Measurements from ENCODE around the gene LRRC25.

DNA sequence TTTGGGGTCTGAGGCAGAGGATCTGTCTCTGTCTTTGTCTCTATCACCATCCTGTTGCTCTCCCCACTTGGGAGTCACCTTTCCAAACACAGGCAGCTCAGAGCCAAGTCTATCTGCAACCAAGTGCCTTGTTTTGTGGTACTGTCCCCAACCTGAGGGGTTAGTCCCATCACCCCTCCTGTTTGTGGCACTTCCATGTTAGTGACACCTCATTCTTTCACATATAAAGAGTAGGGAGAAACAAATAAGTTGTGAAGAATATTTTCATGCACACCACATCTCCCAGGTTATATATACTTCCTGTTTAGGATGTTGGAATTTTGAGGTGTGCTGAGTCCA lies 7.7 kb downstream of the LRRC25 start:
- no peak for TF ChIP-seq EZH2phosphoT487 (IDR thresholded peaks at IDR 0.05; ENCODE audit: borderline replicate concordance, low read depth, low read length)
- TF ChIP-seq, protein P1, sequence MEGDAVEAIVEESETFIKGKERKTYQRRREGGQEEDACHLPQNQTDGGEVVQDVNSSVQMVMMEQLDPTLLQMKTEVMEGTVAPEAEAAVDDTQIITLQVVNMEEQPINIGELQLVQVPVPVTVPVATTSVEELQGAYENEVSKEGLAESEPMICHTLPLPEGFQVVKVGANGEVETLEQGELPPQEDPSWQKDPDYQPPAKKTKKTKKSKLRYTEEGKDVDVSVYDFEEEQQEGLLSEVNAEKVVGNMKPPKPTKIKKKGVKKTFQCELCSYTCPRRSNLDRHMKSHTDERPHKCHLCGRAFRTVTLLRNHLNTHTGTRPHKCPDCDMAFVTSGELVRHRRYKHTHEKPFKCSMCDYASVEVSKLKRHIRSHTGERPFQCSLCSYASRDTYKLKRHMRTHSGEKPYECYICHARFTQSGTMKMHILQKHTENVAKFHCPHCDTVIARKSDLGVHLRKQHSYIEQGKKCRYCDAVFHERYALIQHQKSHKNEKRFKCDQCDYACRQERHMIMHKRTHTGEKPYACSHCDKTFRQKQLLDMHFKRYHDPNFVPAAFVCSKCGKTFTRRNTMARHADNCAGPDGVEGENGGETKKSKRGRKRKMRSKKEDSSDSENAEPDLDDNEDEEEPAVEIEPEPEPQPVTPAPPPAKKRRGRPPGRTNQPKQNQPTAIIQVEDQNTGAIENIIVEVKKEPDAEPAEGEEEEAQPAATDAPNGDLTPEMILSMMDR (conservative IDR thresholded peaks at IDR 0.05; ENCODE audit: low read length) = no peak

Data from OCI-LY7 (cell line).